Activated naive CD8-positive, alpha-beta T cell (primary cell): ENCODE measurements around the gene PHF20.
A peak's percentile ranks its signal among the peaks of the same experiment; 100 is the strongest.
"Not testable (repeated sequence)": the region's sequence is repeated elsewhere in the genome, so short reads cannot be mapped to it uniquely, and the experiment has no call there.

Experiments
- H3K27ac Mint-ChIP-seq: one replicate; pipeline ENCODE4 v1.8.0; 2021; ENCODE audit warnings: mixed read lengths
- H3K27me3 Mint-ChIP-seq: one replicate; pipeline ENCODE4 v1.8.0; 2021; ENCODE audit warnings: mixed read lengths
- H3K36me3 Mint-ChIP-seq: one replicate; pipeline ENCODE4 v1.8.0; 2021; ENCODE audit warnings: mixed read lengths
- H3K4me1 Mint-ChIP-seq: one replicate; pipeline ENCODE4 v1.8.0; 2021; ENCODE audit warnings: low read depth, mixed read lengths
- H3K4me3 Mint-ChIP-seq: one replicate; pipeline ENCODE4 v1.8.0; 2021; ENCODE audit warnings: mild to moderate bottlenecking, mixed read lengths
- H3K9me3 Mint-ChIP-seq: one replicate; pipeline ENCODE4 v1.8.0; 2021; ENCODE audit warnings: low read depth, mixed read lengths

PHF20 gene

GRCh38 chr20:35771689-35772562 lies at the start of gene PHF20:
TSS of gene PHF20 (plus strand) at chr20:35772015. CDS start at chr20:35801523, 29,508 bp downstream.
- peak within 1 kb of the TSS; percentile 91 for H3K4me3 Mint-ChIP-seq
- peaks cover 9% of the 10 kb centered on the region for H3K36me3 Mint-ChIP-seq
- H3K4me1 Mint-ChIP-seq = peaks cover 80% of the 10 kb centered on the region
- no peaks in the 10 kb centered on the region for H3K27me3 Mint-ChIP-seq
- H3K27ac Mint-ChIP-seq = peak within 1 kb of the TSS; percentile 96
- H3K9me3 Mint-ChIP-seq = peaks cover 6% of the 10 kb centered on the region

- not testable (repeated sequence) for H3K36me3 Mint-ChIP-seq, H3K4me3 Mint-ChIP-seq, H3K27me3 Mint-ChIP-seq, H3K9me3 Mint-ChIP-seq
- H3K4me1 Mint-ChIP-seq = peaks cover 45% of the 10 kb centered on the region
- H3K27ac Mint-ChIP-seq = peak overlapping the region; percentile 61
Measured at GRCh38 chr20:35723275-35723639, 48.6 kb upstream of the PHF20 start.

GRCh38 chr20:35723652-35724320 lies 48.0 kb upstream of the PHF20 start:
- H3K4me3 Mint-ChIP-seq, H3K9me3 Mint-ChIP-seq, H3K27me3 Mint-ChIP-seq, H3K36me3 Mint-ChIP-seq: not testable (repeated sequence)
- Mint-ChIP-seq H3K4me1 (peaks cover 44% of the 10 kb centered on the region), H3K27ac (peak overlapping the region; percentile 46)

GRCh38 chr20:35724321-35725230 lies 47.2 kb upstream of the PHF20 start:
- no peaks in the 10 kb centered on the region for H3K9me3 Mint-ChIP-seq
- no peaks in the 10 kb centered on the region for H3K27me3 Mint-ChIP-seq
- H3K4me1 Mint-ChIP-seq = peaks cover 46% of the 10 kb centered on the region
- peaks cover 6% of the 10 kb centered on the region for H3K36me3 Mint-ChIP-seq
- peak overlapping the region; percentile 75 for H3K27ac Mint-ChIP-seq
- no peak overlapping the region for H3K4me3 Mint-ChIP-seq

GRCh38 chr20:35726842-35727711 lies 44.7 kb upstream of the PHF20 start:
- Mint-ChIP-seq H3K9me3 (no peaks in the 10 kb centered on the region), H3K27ac (no peak overlapping the region), H3K4me3 (no peak overlapping the region), H3K27me3 (no peaks in the 10 kb centered on the region), H3K4me1 (peaks cover 47% of the 10 kb centered on the region), H3K36me3 (peaks cover 6% of the 10 kb centered on the region)

GRCh38 chr20:35729283-35729807 lies 42.5 kb upstream of the PHF20 start:
- peaks cover 6% of the 10 kb centered on the region for H3K36me3 Mint-ChIP-seq
- H3K4me1 Mint-ChIP-seq = peaks cover 58% of the 10 kb centered on the region

GRCh38 chr20:35729836-35730582 lies 41.8 kb upstream of the PHF20 start:
- Mint-ChIP-seq H3K4me3 (peak overlapping the region; percentile 31), H3K27me3 (no peaks in the 10 kb centered on the region), H3K36me3 (peaks cover 6% of the 10 kb centered on the region), H3K4me1 (peaks cover 60% of the 10 kb centered on the region), H3K27ac (peak overlapping the region; percentile 81), H3K9me3 (no peaks in the 10 kb centered on the region)

More at GRCh38 chr20:35729283-35729807, 42.5 kb upstream of the PHF20 start:
- Mint-ChIP-seq H3K9me3 (no peaks in the 10 kb centered on the region), H3K27ac (peak overlapping the region; percentile 46), H3K27me3 (no peaks in the 10 kb centered on the region), H3K4me3 (no peak overlapping the region)

- Mint-ChIP-seq H3K36me3 (peaks cover 6% of the 10 kb centered on the region), H3K9me3 (no peaks in the 10 kb centered on the region), H3K27me3 (no peaks in the 10 kb centered on the region), H3K27ac (peak overlapping the region; percentile 81), H3K4me1 (peaks cover 62% of the 10 kb centered on the region), H3K4me3 (peak overlapping the region; percentile 31)
Measured at GRCh38 chr20:35730583-35731468, 41.0 kb upstream of the PHF20 start.

- no peaks in the 10 kb centered on the region for H3K9me3 Mint-ChIP-seq
- H3K4me3 Mint-ChIP-seq = peak overlapping the region; percentile 48
- H3K27me3 Mint-ChIP-seq = no peaks in the 10 kb centered on the region
- peaks cover 10% of the 10 kb centered on the region for H3K36me3 Mint-ChIP-seq
- peaks cover 64% of the 10 kb centered on the region for H3K4me1 Mint-ChIP-seq
- H3K27ac Mint-ChIP-seq = no peak overlapping the region
Measured at GRCh38 chr20:35731469-35731788, 40.4 kb upstream of the PHF20 start.

- Mint-ChIP-seq H3K4me1 (peaks cover 61% of the 10 kb centered on the region), H3K9me3 (no peaks in the 10 kb centered on the region), H3K4me3 (peak overlapping the region; percentile 48), H3K27me3 (no peaks in the 10 kb centered on the region), H3K27ac (peak overlapping the region; percentile 52), H3K36me3 (peaks cover 10% of the 10 kb centered on the region)
Measured at GRCh38 chr20:35731862-35732643, 39.8 kb upstream of the PHF20 start.

GRCh38 chr20:35732644-35732982 lies 39.2 kb upstream of the PHF20 start:
- Mint-ChIP-seq H3K4me3 (peak overlapping the region; percentile 55), H3K36me3 (peaks cover 10% of the 10 kb centered on the region), H3K9me3 (no peaks in the 10 kb centered on the region), H3K27me3 (no peaks in the 10 kb centered on the region), H3K27ac (peak overlapping the region; percentile 66), H3K4me1 (peaks cover 61% of the 10 kb centered on the region)

GRCh38 chr20:35734374-35734773 lies 37.4 kb upstream of the PHF20 start:
- Mint-ChIP-seq H3K9me3 (no peaks in the 10 kb centered on the region), H3K4me1 (peaks cover 73% of the 10 kb centered on the region), H3K36me3 (peaks cover 17% of the 10 kb centered on the region), H3K27me3 (no peaks in the 10 kb centered on the region), H3K4me3 (peak overlapping the region; percentile 68), H3K27ac (peak overlapping the region; percentile 69)
